ENCODE measurements around the gene APLNR.

The APLNR gene

GRCh38 chr11:57251037-57251436 is 14.0 kb upstream of the APLNR start:
- DNase-seq: no peak

DNA sequence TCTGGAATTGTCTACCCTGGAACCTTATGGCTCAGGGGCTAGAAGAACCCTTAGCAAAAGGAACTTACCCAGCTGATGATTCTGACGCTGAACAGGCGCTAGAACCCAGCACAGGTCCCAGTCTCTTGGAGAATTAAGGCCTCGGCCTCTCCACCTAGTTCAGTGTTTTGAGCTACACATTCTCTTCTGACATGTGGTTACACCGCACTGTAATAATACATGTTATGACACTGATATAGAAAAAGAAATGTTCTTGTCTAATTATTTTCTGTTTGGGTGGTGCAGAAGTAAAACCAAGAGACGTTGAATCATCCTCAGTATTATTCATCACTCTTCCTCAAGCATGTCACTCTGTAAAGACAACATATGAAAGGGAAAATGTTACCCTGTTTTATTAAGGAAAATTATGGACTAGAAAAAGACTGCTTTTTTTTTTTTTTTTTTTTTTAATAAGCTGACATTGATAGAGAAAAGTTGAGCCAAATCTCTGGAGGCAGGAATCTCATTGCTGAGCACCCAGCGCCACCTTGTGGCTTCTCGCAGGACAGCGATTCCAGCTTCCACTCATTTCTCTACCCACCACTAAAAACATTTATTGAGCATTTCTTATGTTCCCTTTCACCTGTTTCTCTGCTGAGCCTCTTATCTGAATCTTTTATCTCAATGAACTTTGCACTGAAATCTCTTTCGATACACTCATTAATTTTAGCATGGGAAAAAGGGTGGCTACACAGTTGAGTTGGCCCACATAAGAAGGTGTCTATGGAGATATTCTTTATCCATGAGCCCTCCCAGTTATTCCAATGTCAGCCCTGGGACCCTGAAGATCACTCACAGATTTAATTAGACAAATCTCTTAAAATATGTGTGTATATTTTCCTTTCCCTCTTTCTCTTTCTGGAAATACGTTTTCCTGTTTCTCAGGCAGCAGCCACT is 12.6 kb upstream of the APLNR start:
- DNase-seq: peak; percentile 76

DNA sequence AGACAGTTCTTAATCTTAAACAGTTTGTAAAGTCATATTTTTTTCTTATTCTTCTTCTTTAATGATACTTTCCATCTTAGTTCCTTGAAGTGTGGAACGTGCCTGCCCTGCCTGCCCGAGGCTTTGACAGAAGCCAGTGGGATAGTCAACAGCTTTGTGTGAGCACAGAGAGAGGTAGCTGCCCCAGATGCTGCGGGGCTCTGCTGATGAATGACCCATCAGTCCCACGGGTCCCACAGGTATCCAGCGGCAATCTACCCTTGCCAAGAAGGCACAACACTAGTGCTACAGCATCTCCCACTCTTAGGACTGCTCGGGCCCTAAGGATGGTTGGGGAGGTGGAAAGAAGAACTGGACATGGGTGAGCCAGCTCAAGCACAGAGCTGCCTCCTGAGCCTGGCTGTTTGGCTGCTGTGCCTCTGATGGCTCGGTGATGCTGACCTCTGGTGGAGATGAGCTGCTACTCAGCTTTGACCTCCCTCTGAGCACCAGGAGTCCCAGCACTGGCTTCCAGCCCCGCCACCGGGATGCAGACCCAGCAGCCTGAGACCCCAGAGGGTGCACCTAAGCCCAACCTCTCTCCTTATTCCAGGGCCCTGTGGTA is 11.8 kb upstream of the APLNR start:
- DNase-seq: peak; percentile 71

- no peak for DNase-seq
Measured at GRCh38 chr11:57244911-57245310, 7.9 kb upstream of the APLNR start.

- no peak for DNase-seq
Measured at GRCh38 chr11:57241353-57241972, 4.4 kb upstream of the APLNR start.

DNA sequence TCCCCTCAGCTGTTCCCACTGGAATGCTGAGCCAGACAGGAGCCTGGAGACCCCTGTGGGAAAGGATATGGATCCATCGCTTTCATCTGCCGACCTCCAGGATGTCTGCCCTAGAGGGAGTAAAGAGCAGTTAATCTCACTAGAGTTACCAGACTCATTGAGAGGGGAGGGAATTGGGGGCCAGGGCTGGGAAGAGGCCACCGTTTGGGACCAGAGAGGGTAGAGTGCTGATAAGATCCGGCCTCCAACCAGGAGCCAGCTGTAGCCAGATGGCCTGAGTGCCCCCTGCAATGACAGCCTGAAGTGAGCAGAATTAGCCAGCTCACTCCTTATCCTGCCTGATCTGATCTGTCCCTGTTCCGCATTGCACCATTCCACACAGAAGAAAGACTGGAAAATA is 3.7 kb upstream of the APLNR start:
- no peak for DNase-seq

GRCh38 chr11:57240007-57240406 is 3.0 kb upstream of the APLNR start:
- no peak for DNase-seq

DNA sequence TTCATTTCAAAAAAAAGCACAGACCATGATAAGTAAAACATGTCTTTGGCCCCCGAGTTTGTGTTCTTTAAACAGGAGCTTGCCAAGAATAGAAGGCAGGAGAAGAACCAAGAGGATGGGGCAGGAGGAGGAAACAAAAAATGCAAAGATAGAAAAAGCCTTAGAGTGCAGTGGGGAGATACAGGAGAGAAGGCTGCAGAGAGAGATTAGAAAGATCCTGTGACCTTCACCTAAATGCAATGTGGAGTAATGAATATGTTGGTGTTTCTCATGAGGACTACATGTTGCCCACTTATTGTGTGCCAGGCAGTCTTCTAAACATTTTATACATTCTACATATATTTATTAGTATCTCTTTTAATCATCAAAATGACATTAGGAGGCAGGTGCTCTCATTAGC is 2.3 kb upstream of the APLNR start:
- no peak for DNase-seq

DNA sequence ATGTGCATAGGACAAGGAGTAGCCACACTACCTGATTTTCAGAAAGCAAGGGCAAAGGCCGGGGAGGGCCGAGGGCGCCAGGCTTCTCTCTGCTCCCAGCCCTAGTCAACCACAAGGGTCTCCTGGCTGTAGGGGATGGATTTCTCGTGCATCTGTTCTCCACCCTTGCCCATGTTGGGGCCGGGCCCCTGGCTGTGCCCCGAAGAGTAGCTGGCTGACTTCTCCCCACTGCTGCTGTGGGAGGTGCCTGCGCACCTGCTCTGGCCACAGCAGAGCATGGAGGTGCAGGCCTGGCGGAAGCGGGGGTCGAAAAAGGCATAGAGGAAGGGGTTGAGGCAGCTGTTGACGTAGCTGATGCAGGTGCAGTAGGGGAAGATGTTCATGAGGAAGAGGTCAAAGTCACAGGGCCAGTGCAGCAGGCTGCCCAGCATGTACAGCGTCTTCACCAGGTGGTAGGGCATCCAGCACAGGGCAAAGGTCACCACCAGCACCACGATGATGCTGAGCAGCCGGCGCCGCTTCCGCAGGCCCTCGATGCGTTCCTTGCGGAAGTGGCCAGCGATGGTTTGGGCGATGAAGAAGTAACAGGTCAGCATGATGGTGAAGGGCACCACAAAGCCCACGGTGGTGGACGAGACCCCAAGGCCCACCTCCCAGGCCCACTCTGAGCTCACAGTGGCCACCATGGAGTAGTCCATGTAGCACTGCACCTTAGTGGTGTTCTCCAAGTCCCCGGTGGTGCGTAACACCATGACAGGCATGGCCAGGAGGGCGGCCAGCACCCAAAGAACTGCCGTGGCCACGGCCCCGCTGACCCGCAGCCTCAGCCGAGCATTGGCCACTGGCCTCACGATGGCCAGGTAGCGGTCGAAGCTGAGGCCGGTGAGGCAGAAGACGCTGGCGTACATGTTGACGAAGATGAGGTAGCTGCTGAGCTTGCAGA is 1.0 kb downstream of the APLNR start:
- no peak for DNase-seq

- DNase-seq: no peak
Measured at GRCh38 chr11:57233702-57234101, 3.3 kb downstream of the APLNR start.

GRCh38 chr11:57231539-57232253 is 5.4 kb downstream of the APLNR start:
- DNase-seq: no peak

DNA sequence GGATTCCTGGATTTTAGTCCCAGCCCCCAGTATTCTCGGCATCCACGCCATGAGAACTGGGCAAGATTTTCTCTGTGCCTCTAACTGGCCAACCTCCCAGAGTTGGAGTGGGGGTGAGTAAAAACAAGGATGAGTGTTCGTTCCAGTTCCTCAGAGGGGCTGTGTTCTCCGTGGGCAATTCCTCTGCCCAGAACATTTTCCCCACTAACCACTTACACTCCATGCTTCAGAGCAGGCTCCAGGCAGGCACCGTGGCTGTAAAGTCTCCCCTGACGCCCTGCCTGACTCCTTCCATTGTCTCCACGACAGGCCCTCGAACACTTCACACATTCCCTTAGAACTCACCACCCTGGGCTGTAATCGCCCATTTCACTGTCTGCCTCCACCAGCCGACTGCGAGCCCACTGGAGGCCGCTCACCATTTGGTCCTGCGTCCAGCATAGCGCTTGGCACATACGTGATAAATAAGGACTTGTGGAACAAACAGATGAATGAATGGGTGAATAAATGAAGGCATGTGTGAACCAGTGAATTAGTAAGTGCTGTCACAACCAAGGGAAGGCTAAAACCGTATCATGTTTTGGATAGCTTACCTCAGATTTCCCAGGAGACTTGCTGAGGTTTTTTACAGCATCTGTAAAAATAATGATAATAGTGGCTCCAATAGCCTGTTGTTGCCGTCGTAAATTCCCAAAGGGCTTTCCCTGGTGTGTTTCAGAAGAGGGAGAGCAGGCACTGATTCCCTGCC is 6.1 kb downstream of the APLNR start:
- DNase-seq: no peak

DNA sequence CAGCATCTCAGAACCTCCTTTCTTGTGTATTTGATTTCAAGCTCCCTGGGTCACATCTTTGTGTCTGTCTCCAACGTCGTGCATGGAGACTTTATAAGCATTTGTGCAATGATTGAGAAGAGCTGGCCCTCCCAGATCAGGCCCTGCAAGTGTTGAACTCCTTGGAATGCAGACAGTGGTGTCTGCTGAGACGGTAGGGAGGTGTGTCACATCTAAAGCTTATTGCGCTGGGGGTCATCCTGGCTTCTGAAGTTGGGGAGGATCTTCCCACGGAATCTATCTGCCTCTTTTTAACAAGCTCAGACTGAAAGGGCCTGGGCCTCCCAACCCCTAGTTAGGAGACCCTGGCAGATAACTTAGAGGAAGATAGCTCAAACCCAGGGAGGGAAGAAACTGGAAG is 6.7 kb downstream of the APLNR start:
- no peak for DNase-seq

DNA sequence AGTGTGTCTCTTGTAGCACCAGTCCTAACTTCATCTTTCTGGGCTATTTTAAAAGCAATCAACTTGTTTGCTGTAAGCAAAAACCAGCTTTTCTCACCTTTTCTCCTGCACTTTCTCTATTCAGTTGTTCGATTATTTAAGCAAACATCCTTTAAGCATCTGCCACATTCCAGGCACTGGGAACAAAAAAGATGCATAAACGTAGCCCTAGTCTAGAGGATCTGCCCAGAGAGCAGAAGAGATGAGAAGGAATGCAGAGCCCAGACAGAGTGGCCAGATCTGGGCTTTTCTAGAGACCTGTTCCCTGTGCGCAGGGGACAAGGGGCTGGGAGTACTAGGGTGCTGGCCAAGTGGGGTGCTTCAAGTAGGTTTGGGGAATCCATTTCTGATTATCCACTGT is 8.4 kb downstream of the APLNR start:
- DNase-seq: no peak

- no peak for DNase-seq
Measured at GRCh38 chr11:57224537-57224936, 12.5 kb downstream of the APLNR start.

- no peak for DNase-seq
Measured at GRCh38 chr11:57224128-57224527, 12.9 kb downstream of the APLNR start.

- no peak for DNase-seq
Measured at GRCh38 chr11:57223601-57224000, 13.4 kb downstream of the APLNR start.

- no peak for DNase-seq
Measured at GRCh38 chr11:57222239-57222638, 14.8 kb downstream of the APLNR start.

DNA sequence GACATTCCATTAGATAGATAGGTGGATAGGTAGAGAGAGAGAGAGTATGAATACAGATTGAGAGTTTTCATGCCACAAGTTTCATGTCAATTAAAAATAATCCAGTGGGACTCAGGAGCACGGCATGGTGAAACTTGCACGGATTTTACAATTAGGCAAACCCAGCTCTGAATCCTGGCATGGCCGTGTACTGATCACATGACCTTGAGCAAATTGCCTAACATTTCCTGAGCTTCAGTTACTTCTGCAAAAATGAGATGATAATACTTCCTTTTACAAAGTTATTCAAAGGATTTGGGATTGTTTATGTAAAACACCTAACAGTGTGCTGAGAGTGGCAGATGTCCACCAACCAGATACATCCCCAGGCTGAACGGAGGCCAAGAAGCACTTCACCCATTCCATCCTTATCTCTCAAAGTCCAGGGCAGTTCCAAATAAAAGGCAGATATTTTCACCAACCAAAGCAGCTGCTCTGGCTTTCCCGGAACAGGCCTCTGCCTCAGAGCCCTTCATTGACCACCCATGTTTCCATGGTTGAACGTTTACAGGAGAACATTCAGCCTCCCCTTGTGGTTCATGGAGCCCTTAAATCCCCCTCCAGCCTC is 17.9 kb downstream of the APLNR start:
- DNase-seq: no peak

DNA sequence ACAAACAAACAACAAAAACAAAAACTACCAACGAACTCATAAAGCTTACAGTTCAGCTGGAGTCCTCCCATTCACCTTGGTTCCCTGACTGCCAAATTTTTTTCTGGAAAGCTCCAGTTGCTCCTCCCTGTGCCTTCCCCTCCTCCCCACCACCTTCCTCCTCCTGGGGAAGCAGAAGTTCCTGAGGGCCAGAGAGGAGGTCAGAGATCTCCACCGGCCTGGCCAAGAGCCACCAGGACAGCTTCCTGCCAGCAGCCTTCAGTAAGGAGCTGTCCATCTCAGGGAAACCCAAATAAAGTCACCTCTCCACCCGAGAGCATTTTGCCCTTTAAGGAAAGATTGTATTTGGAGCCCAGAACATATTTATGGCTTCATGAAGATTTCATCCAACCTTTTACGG is 20.0 kb downstream of the APLNR start:
- no peak for DNase-seq

- DNase-seq: no peak
Measured at GRCh38 chr11:57216463-57216862, 20.6 kb downstream of the APLNR start.
